ENCODE results near the gene ERN2. TPM values are rescaled to one million over a fixed set of nuclear protein-coding genes. Genes with fewer than 3 reads are reported as not detected.

Gene ERN2
- total and polyA plus RNA-seq, 9 of the 15 experiments (the other 6 are each of a cell fraction or from before 2014, with no cell fraction given): 0.07 to 1.5 (median 0.51) TPM; not detected in 3

DNA sequence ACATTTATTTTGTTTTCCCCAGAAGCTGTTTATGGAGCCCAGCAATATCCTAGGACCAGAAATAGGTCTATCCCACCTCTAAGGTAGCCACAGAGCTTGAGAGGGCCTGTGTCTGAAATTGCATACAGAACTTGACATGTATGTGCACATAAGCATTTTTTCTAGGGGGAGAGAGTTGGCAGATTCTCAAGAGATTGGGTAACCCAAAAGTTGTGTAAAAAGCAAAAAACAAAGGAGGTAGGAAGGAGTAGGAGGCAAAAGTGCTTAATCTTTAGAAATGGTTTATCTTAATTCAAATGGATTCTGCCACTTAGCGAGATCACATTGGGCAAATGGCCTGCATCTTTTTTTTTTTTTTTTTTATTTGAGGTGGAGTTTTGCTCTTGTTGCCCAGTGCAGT, 30.8 kb downstream of the ERN2 start:
- in situ Hi-C loops (cut with MboI): no loop called here
- H4K20me1 ChIP-seq (replicated peaks; ENCODE audit: control insufficient read depth, insufficient read depth, low read length): peaks cover 18% of the 10 kb centered on the region
- no peak for ATAC-seq
- FAIRE-seq: no peak
- H3K9ac ChIP-seq (ENCODE audit: insufficient read depth in 1 of 2, low read depth in 2 of 2, low read length in 2 of 2): no peak overlapping the region
- no TSS peak for BruUV-seq (replicated peaks)
- intact Hi-C loops (cut with micrococcal nuclease): no loop called here
- no peak overlapping the region for H3K27ac ChIP-seq (ENCODE audit: extremely low read depth, low read depth, low read length)
- H3K36me3 ChIP-seq (ENCODE audit: control insufficient read depth, insufficient read depth, low read length): peaks cover 78% of the 10 kb centered on the region
- TF ChIP-seq, protein P1, sequence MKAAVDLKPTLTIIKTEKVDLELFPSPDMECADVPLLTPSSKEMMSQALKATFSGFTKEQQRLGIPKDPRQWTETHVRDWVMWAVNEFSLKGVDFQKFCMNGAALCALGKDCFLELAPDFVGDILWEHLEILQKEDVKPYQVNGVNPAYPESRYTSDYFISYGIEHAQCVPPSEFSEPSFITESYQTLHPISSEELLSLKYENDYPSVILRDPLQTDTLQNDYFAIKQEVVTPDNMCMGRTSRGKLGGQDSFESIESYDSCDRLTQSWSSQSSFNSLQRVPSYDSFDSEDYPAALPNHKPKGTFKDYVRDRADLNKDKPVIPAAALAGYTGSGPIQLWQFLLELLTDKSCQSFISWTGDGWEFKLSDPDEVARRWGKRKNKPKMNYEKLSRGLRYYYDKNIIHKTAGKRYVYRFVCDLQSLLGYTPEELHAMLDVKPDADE (conservative IDR thresholded peaks at IDR 0.05; ENCODE audit: control insufficient read depth, low read depth, low read length): no peak
- TF ChIP-seq ZNF79 (CRISPR knock-in tag; IDR thresholded peaks at IDR 0.05; ENCODE audit: low read depth) (no peak), SUPT5H (IDR thresholded peaks at IDR 0.05) (no peak), ADNP (tag; IDR thresholded peaks at IDR 0.05) (no peak), ATF7 (IDR thresholded peaks at IDR 0.05) (no peak), POU5F1 (IDR thresholded peaks at IDR 0.05; ENCODE audit: borderline replicate concordance, low read depth, low read length, partially characterized antibody) (no peak), ZNF3 (CRISPR knock-in tag; IDR thresholded peaks at IDR 0.05) (no peak), PHB2 (IDR thresholded peaks at IDR 0.05; ENCODE audit: low read depth) (no peak)
- TF ChIP-seq, protein P2, sequence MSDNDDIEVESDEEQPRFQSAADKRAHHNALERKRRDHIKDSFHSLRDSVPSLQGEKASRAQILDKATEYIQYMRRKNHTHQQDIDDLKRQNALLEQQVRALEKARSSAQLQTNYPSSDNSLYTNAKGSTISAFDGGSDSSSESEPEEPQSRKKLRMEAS (CRISPR knock-in tag; IDR thresholded peaks at IDR 0.05): no peak
- TF ChIP-seq, protein P3, sequence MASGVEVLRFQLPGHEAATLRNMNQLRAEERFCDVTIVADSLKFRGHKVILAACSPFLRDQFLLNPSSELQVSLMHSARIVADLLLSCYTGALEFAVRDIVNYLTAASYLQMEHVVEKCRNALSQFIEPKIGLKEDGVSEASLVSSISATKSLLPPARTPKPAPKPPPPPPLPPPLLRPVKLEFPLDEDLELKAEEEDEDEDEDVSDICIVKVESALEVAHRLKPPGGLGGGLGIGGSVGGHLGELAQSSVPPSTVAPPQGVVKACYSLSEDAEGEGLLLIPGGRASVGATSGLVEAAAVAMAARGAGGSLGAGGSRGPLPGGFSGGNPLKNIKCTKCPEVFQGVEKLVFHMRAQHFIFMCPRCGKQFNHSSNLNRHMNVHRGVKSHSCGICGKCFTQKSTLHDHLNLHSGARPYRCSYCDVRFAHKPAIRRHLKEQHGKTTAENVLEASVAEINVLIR (CRISPR knock-in tag; IDR thresholded peaks at IDR 0.05): no peak
- H3K4me1 ChIP-seq (replicated peaks in 1 of 2; ENCODE audit: control insufficient read depth in 2 of 2, insufficient read depth in 2 of 2, low read length in 2 of 2): peaks cover 19 to 28% of the 10 kb centered on the region in 2 experiments; a peak in 4 of 5 replicates
- 100% methylated on average over 1 of the region's 1 CpG for WGBS (ENCODE audit: insufficient coverage, low coverage, missing lambda C conversion rate)
- H3K9me1 ChIP-seq (ENCODE audit: control insufficient read depth, insufficient read depth, low read length): no peaks in the 10 kb centered on the region
- no peaks in the 10 kb centered on the region for H3K27me3 ChIP-seq (ENCODE audit: control insufficient read depth in 2 of 2, insufficient read depth in 2 of 2, low read length in 2 of 2)
- no peak overlapping the region for H2AFZ ChIP-seq (ENCODE audit: low read depth, low read length)
- no peaks in the 10 kb centered on the region for H3K9me3 ChIP-seq (replicated peaks; ENCODE audit: control insufficient read depth, insufficient read depth, low read depth, low read length)
- no peak overlapping the region for H3K4me3 ChIP-seq
- POLR2A ChIA-PET: interaction anchor here (1.0 to 8.7 kb wide), 4 partner anchors 9 to 16 kb away, joined by 3 to 56 read pairs (median 6); no protein-coding TSS in a partner anchor
- CTCF ChIA-PET (ENCODE audit: low intra/inter-chr PET ratio): no interaction called here
- H3K4me2 ChIP-seq (ENCODE audit: insufficient read depth, low read length): no peak overlapping the region
- no peak for DNase-seq (ENCODE audit: extremely low read depth in 1 of 4, low spot score in 3 of 4)
- H3K79me2 ChIP-seq (ENCODE audit: control insufficient read depth, insufficient read depth, low read length): peaks cover 60% of the 10 kb centered on the region
